ENCODE measurements around the gene MICAL3.
"Not testable (repeated sequence)": the region's sequence is repeated elsewhere in the genome, so short reads cannot be mapped to it uniquely, and the experiment has no call there.

MICAL3 gene

DNA sequence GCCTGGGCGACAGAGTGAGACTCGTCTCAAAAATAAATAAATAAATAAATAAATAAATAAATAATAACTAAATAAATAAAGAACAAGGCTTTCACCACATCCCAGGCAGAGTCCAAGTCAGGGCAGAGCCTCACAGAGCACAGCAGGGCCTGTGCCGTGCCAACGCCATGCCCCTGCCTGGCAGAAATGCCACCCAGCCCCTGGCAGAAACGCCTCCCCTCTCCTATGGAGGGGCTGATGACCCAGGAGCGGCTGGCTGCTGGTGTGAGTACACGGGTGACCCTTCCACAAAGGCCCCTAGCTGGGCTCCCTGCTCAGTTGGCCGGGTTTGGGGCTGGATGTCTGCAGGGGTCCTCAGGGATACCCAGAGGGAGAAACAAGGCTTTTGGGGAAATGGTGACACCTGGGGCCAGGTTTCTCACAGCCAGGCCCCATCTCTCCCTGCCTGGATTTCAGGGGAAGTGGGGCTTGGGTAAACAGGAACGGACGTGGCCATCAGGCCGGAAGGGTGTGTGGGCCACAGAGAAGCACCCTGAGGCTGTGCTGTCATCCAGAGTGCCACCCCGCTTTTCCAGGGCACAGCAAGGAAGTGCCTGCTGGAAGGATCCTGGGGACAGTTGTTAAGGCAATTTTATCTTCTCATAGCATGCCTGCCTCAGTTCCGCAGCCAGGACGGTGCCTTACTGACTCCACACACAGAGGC lies 255.2 kb downstream of the MICAL3 start:
- TF ChIP-seq, protein P1, sequence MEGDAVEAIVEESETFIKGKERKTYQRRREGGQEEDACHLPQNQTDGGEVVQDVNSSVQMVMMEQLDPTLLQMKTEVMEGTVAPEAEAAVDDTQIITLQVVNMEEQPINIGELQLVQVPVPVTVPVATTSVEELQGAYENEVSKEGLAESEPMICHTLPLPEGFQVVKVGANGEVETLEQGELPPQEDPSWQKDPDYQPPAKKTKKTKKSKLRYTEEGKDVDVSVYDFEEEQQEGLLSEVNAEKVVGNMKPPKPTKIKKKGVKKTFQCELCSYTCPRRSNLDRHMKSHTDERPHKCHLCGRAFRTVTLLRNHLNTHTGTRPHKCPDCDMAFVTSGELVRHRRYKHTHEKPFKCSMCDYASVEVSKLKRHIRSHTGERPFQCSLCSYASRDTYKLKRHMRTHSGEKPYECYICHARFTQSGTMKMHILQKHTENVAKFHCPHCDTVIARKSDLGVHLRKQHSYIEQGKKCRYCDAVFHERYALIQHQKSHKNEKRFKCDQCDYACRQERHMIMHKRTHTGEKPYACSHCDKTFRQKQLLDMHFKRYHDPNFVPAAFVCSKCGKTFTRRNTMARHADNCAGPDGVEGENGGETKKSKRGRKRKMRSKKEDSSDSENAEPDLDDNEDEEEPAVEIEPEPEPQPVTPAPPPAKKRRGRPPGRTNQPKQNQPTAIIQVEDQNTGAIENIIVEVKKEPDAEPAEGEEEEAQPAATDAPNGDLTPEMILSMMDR (IDR thresholded peaks at IDR 0.05; ENCODE audit: low read depth, low read length): no peak

DNA sequence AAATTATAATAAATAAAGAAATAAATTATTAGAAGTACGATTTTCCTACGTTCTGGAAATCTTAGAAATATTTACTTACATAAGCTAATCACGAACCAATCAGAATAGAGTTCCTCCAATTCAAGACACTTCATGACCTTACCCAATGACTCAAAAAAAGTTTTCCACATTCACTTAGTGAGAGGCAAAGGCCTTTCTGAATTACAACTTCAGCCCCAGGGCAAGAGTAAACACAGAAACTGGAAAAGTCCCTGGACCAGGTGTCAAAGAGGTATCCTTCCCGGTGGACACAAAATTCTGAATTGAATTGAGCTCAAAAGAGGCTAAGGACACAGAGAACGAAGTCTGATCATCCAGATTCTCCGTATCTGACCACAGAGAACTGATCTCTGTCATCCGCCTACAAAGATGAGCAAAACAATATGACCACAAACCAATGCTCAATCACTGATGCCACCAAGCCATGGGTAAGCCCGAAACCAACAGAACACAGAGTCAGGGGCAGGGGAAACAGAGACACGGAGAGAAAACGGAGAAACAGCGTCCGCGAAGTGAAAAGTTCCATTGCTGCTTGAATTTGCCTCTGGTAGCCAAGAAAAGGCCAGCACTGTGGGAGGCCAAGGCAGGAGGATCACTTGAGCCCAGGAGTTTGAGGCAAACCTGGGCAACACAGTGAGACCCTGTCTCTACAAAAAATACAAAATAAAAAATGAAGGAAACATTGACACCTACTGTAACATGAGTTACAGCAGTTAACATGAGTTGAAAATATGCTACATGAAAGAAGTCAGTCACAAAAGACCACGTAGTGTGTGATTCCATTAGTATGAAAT lies 256.9 kb downstream of the MICAL3 start:
- H3K4me3 ChIP-seq (ENCODE audit: low read depth, low read length): no peak overlapping the region
- TF ChIP-seq, protein P1 (IDR thresholded peaks at IDR 0.05; ENCODE audit: low read depth, low read length): no peak

More for the DNA sequence above, 255.2 kb downstream of the MICAL3 start:
- H3K4me3 ChIP-seq (ENCODE audit: low read depth, low read length): no peak overlapping the region

DNA sequence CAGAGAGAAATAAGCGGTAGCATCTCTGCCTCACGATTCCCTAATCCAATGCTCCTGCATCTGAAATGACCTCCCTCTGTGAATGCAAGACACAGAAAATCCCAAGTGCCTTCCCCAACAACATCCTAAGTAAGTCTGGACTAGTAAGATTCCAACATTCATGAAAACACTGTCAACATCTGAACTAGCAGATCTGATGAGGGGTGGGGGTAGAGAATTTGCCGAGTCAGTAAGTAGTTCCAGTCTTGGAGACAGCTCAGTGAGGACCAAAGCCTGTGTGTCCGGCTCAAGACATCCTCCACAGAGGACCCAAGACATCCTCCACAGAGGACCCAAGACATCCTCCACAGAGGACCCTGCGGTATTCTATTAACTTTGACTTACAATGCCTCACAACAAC lies 259.5 kb downstream of the MICAL3 start:
- not testable (repeated sequence) for H3K4me3 ChIP-seq (ENCODE audit: low read depth, low read length)

DNA sequence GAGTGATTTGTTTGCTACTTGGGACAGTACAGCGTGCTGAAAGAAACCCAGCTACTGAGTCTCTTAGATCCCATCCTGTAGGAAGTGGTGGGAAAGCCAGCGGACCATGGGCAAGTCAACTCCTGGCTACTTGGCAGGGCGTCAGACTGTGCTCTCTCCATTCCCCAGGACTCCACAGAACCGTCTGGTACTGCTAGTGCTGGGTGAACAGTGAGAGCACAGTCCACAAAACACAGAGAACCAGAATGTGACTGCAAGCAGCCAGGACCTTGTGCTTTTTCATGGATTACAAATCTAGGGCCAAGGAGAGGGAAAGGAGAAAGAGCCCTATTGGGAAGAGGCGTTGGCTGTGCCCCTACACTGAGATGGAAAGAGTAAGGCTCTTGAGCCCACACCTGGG lies 260.3 kb downstream of the MICAL3 start:
- no peak overlapping the region for H3K4me3 ChIP-seq (ENCODE audit: low read depth, low read length)

DNA sequence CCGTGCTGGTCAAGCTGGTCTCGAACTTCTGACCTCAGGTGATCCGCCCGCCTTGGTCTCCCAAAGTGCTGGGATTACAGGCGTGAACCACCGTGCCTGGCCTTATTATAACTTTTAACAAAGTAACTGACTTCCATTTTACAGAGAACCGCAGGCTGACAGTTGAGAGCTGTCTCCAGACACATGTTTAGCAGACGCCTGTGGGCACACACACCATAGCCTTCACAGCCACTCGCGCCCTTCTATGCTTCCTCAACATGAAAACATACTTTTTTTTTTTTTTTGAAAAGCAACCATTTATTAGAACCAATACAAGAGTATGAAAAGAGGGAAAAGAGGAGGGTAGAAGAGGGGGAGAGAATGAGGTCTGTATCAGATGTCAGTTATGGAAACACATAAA lies 260.9 kb downstream of the MICAL3 start:
- H3K4me3 ChIP-seq (ENCODE audit: low read depth, low read length): not testable (repeated sequence)

More for the DNA sequence above, 260.3 kb downstream of the MICAL3 start:
- TF ChIP-seq, protein P1 (IDR thresholded peaks at IDR 0.05; ENCODE audit: low read depth, low read length): no peak

DNA sequence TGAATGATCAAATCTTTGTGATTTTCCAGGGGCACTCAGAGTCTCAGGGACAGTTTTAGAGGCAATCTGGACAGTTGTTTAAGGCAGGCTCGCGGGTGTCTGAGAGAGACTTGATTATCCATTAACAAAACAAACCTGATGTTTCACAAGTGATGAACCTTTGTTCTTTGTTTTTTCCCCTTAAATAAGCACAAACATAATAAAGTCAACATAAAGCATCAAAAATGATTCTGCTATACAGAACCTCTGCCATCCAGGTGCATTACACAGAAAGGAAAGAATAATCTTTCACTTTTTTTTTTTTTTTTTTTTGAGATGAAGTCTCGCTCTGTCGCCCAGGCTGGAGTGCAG lies 263.2 kb downstream of the MICAL3 start:
- TF ChIP-seq, protein P1 (IDR thresholded peaks at IDR 0.05; ENCODE audit: low read depth, low read length): no peak
- no peak overlapping the region for H3K4me3 ChIP-seq (ENCODE audit: low read depth, low read length)

DNA sequence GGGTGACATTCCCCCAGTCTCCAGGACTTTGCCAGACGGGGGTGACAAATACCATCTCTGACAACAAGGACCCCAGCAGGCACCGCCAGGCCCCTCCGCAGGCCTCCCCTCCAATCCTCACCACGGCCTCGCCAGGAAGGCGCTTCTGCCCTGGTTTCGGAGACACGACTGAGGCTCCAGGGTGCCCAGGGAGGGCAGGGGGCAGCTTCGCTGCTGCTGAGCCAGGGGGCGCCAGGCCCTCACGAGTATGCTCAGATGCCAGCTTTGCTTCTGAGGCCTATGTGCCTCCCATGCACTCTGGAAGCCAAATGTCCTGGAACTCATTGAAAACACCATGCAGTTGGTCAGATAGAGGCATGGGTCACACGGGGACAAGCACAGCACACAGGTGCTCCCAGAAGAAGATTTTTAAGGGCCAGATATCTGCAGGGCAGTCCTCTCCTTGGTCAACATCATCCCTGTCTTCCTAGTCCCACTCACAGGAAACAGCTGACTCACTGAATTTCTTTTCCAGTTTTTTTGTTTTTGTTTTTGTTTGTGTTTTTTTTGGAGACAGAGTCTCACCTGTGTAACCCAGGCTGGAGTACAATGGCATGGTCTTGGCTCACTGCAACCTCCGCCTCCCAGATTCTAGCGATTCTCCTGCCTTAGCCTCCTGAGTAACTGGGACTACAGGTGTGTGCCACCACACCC lies 270.0 kb downstream of the MICAL3 start:
- no peak overlapping the region for H3K4me3 ChIP-seq (ENCODE audit: low read depth, low read length)
- TF ChIP-seq, protein P1 (IDR thresholded peaks at IDR 0.05; ENCODE audit: low read depth, low read length): no peak

DNA sequence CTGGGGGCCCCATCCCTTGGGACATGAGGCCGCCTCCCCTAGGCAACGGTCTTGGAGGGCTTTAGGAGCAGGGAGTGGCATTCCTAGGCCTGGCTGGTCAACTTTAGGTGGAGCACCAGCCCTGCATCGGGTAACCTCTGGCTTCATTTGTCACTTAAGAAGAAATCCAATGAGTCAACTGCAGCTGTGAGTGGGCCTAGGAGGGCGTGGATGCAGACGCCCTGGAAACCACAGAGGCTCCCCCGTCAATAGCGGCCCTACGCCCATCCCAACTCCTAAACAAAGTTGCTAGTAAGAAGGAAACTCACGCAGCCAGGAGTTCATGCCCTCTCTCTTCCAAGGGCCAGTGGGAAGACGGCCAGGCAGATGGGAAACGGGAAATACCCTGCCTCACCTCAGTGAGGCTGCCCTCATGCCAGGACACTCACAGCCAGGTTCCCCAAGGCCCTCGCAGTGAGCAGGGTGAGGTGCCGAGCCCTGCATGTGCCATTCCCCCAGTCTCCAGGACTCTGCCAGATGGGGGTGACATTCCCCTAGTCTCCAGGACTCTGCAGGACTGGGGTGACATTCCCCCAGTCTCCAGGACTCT lies 270.9 kb downstream of the MICAL3 start:
- H3K4me3 ChIP-seq (ENCODE audit: low read depth, low read length): no peak overlapping the region
- TF ChIP-seq, protein P1 (IDR thresholded peaks at IDR 0.05; ENCODE audit: low read depth, low read length): no peak

Data from WI38 (cell line).